Measurements from ENCODE around the gene PHF12.

DNA sequence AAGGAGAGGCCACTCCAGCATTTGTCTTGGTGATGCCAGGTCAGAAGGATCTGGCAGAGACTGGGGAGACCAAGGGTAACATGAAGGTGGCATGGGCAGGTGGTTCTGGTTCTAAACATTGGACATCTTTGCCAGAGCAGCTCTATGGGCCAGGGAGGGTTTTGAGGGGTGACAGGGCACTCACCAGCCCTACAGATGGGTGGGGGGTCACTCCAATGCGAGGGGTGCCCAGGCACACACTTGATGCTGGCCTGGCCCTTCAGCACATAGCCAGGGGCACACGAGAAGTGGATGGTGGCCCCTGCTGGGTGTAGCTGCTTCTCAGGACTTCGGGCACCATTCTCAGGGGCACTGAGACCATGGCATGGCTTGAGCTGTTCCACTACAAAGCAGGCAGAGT lies 5.5 kb upstream of the PHF12 start:
- TF ChIP-seq CTCF (IDR thresholded peaks at IDR 0.05) (no peak), EP300 (IDR thresholded peaks at IDR 0.05) (no peak), POLR2AphosphoS5 (IDR thresholded peaks at IDR 0.05) (no peak)

All from sigmoid colon (tissue), 4 donors.